Kidney epithelial cell (primary cell): ENCODE measurements around the gene PPFIA4. TPM values are rescaled to one million over a fixed set of nuclear protein-coding genes. Genes with fewer than 3 reads are reported as not detected.
"Not testable (repeated sequence)": the region's sequence is repeated elsewhere in the genome, so short reads cannot be mapped to it uniquely, and the experiment has no call there.

Experiments used
- DNase-seq: peaks from one replicate; pipeline ENCODE4 v3.0.0-alpha.2; 2010; ENCODE audit warnings: low read depth
- H3K27me3 ChIP-seq: 2 replicates; pipeline ENCODE4 v1.6.0; 2011; ENCODE audit warnings: low read length; ENCODE audit not compliant: control insufficient read depth, insufficient read depth
- H3K36me3 ChIP-seq: 2 replicates; pipeline ENCODE4 v1.5.1; 2011; ENCODE audit warnings: low read length; ENCODE audit not compliant: control insufficient read depth, insufficient read depth
- H3K4me3 ChIP-seq: 2 replicates; pipeline ENCODE4 v1.5.1; 2011; ENCODE audit warnings: low read depth, mild to moderate bottlenecking, control low read depth, low read length
- CTCF ChIP-seq: IDR thresholded peaks from 2 replicates; pipeline ENCODE4 v1.5.1; 2011; ENCODE audit warnings: mild to moderate bottlenecking, moderate library complexity, low read length, control low read depth, inconsistent platforms; ENCODE audit not compliant: insufficient read depth, poor library complexity, severe bottlenecking
- total RNA-seq: library from RNA; depleted of rRNA; stranded (reverse); fragments of >200 nt; gene quantifications from 2 replicates; pipeline ENCODE4 v1.2.3, GENCODE V29; 2015

PPFIA4 gene
- total RNA-seq, result 0.13 and 0.62 TPM in 2 replicates

- H3K36me3 ChIP-seq, result no peaks in the 10 kb centered on the region
- no peak for TF ChIP-seq CTCF
- H3K27me3 ChIP-seq, result peaks cover 14% of the 10 kb centered on the region
- DNase-seq, result peak; percentile 31
- H3K4me3 ChIP-seq, result peak within 1 kb of the TSS; percentile 76
These were observed at the start of gene PPFIA4 for GRCh38 chr1:203026031-203026665. Gene PPFIA4 (plus strand): TSS chr1:203026491. CDS start chr1:203039009, 12,518 bp downstream.

- no peak for DNase-seq
- no peak overlapping the region for H3K4me3 ChIP-seq
- TF ChIP-seq CTCF, result no peak
- H3K27me3 ChIP-seq, result peaks cover 7% of the 10 kb centered on the region
- H3K36me3 ChIP-seq, result no peaks in the 10 kb centered on the region
These were observed 49.7 kb upstream of the PPFIA4 start for GRCh38 chr1:202976633-202977032.

GRCh38 chr1:202979459-202979858 is 46.8 kb upstream of the PPFIA4 start:
- H3K27me3 ChIP-seq, result peaks cover 5% of the 10 kb centered on the region
- H3K36me3 ChIP-seq, result no peaks in the 10 kb centered on the region
- DNase-seq, result no peak
- no peak for TF ChIP-seq CTCF
- H3K4me3 ChIP-seq, result no peak overlapping the region

- H3K27me3 ChIP-seq, result no peaks in the 10 kb centered on the region
- no peak overlapping the region for H3K4me3 ChIP-seq
- no peak for TF ChIP-seq CTCF
- no peak for DNase-seq
- no peaks in the 10 kb centered on the region for H3K36me3 ChIP-seq
These were observed 44.4 kb upstream of the PPFIA4 start for GRCh38 chr1:202981939-202982338.

GRCh38 chr1:202982715-202983430 is 43.4 kb upstream of the PPFIA4 start:
- H3K4me3 ChIP-seq, result no peak overlapping the region
- no peaks in the 10 kb centered on the region for H3K36me3 ChIP-seq
- no peak for TF ChIP-seq CTCF
- peaks cover 4% of the 10 kb centered on the region for H3K27me3 ChIP-seq
- DNase-seq, result no peak

- not testable (repeated sequence) for H3K36me3 ChIP-seq, DNase-seq, H3K4me3 ChIP-seq
- H3K27me3 ChIP-seq, result peaks cover 11% of the 10 kb centered on the region
These were observed 40.2 kb upstream of the PPFIA4 start for GRCh38 chr1:202986120-202986519.
